GM23338 (cell line): ENCODE data around the gene ZNF879. TPM values are rescaled to one million over a fixed set of nuclear protein-coding genes. Genes with fewer than 3 reads are reported as not detected.

Source experiments
- ATAC-seq: fragments of 200-7000 bp; cut with Tn5 transposase; 3 replicates; pipeline ENCODE4 v1.9.1; 2020
- DNase-seq: peaks from one replicate; pipeline ENCODE4 v3.0.0-alpha.2; 2015; ENCODE audit warnings: low spot score
- H2AFZ ChIP-seq: fragments of 200-600 bp; sonication (generic); 2 replicates; pipeline ENCODE4 v1.8.0; 2016; ENCODE audit warnings: antibody characterized with exemption, mild to moderate bottlenecking, moderate library complexity
- H3F3A ChIP-seq: fragments of 200-600 bp; sonication (generic); replicated peaks from 2 replicates; pipeline ENCODE4 v1.8.0; 2017; ENCODE audit warnings: antibody characterized with exemption, mixed run types, low read depth
- H3K27ac ChIP-seq: fragments of 200-600 bp; sonication (generic); 2 replicates; pipeline ENCODE4 v1.6.1; 2016; ENCODE audit warnings: low read depth
- H3K27me3 ChIP-seq: fragments of 200-600 bp; sonication (generic); 2 replicates; pipeline ENCODE4 v1.8.0; 2016; ENCODE audit warnings: mild to moderate bottlenecking, mixed run types, moderate library complexity; ENCODE audit not compliant: insufficient read depth
- H3K36me3 ChIP-seq: fragments of 200-600 bp; sonication (generic); 2 replicates; pipeline ENCODE4 v1.8.0; 2016; ENCODE audit warnings: mild to moderate bottlenecking; ENCODE audit not compliant: insufficient read depth
- H3K4me1 ChIP-seq: fragments of 200-600 bp; sonication (generic); 2 replicates; pipeline ENCODE4 v1.8.0; 2016; ENCODE audit warnings: mild to moderate bottlenecking, moderate library complexity; ENCODE audit not compliant: insufficient read depth
- H3K4me2 ChIP-seq: fragments of 200-600 bp; sonication (generic); 2 replicates; pipeline ENCODE4 v1.7.1; 2017; ENCODE audit warnings: mixed run types
- H3K4me3 ChIP-seq: fragments of 200-600 bp; sonication (generic); 2 replicates; pipeline ENCODE4 v1.6.1; 2016; ENCODE audit warnings: mixed run types
- H3K79me2 ChIP-seq: fragments of 200-600 bp; sonication (generic); replicated peaks from 2 replicates; pipeline ENCODE4 v1.8.0; 2017; ENCODE audit warnings: mild to moderate bottlenecking; ENCODE audit not compliant: insufficient read depth
- H3K9me2 ChIP-seq: fragments of 200-600 bp; sonication (generic); 2 replicates; pipeline ENCODE4 v1.8.0; 2017; ENCODE audit not compliant: insufficient read depth
- H4K20me1 ChIP-seq: fragments of 200-600 bp; sonication (generic); replicated peaks from 2 replicates; pipeline ENCODE4 v1.8.0; 2017; ENCODE audit warnings: mild to moderate bottlenecking; ENCODE audit not compliant: insufficient read depth
- H3K27ac Mint-ChIP-seq: 2 replicates; pipeline ENCODE4 v1.8.0; 2020; ENCODE audit warnings: inconsistent platforms, mild to moderate bottlenecking, moderate library complexity, mixed read lengths
- H3K27me3 Mint-ChIP-seq: 3 replicates; pipeline ENCODE4 v1.8.0; 2022; ENCODE audit warnings: low read depth, mild to moderate bottlenecking, moderate library complexity, mixed read lengths, inconsistent platforms; ENCODE audit not compliant: insufficient read depth, poor library complexity
- H3K36me3 Mint-ChIP-seq: 3 replicates; pipeline ENCODE4 v1.8.0; 2021; ENCODE audit warnings: low read depth, mild to moderate bottlenecking, inconsistent platforms, moderate library complexity, mixed read lengths
- H3K4me1 Mint-ChIP-seq: 3 replicates; pipeline ENCODE4 v1.8.0; 2020; ENCODE audit warnings: mild to moderate bottlenecking, inconsistent platforms, mixed read lengths
- H3K4me3 Mint-ChIP-seq: 3 replicates; pipeline ENCODE4 v1.8.0; 2021; ENCODE audit warnings: moderate library complexity, mild to moderate bottlenecking, inconsistent platforms, mixed read lengths
- H3K9me3 Mint-ChIP-seq: 3 replicates; pipeline ENCODE4 v1.8.0; 2020; ENCODE audit warnings: moderate library complexity, mild to moderate bottlenecking, inconsistent platforms, mixed read lengths
- CREB1 ChIP-seq: fragments of 250-450 bp; sonication (Bioruptor Pico); IDR thresholded peaks from 2 replicates; pipeline ENCODE4 v1.5.0; 2020; ENCODE audit warnings: low read depth, mild to moderate bottlenecking, moderate library complexity
- CTCF ChIP-seq, 2 experiments: fragments of 200-600 bp in 1 of 2; sonication (generic) in 1 of 2; conservative IDR thresholded peaks; 2 replicates each; pipeline versions ENCODE4 v1.5.1 to v1.6.1; 2016 to 2017; ENCODE audit warnings: antibody characterized with exemption in 2 of 2, low read depth in 2 of 2, mild to moderate bottlenecking in 2 of 2, moderate library complexity in 1 of 2
- ETS1 ChIP-seq: IDR thresholded peaks from 2 replicates; pipeline ENCODE4 v1.6.1; 2016; ENCODE audit warnings: antibody characterized with exemption
- EZH2 ChIP-seq: fragments of 200-600 bp; sonication (generic); IDR thresholded peaks from one replicate; pipeline ENCODE4 v1.8.0; 2017; ENCODE audit warnings: antibody characterized with exemption, mild to moderate bottlenecking, low read depth; ENCODE audit not compliant: unreplicated experiment
- EZH2phosphoT487 ChIP-seq: fragments of 200-600 bp; sonication (generic); IDR thresholded peaks from one replicate; pipeline ENCODE4 v1.8.1; 2018; ENCODE audit warnings: antibody characterized with exemption; ENCODE audit not compliant: unreplicated experiment
- JUNB ChIP-seq: IDR thresholded peaks from one replicate; pipeline ENCODE4 v1.6.1; 2016; ENCODE audit warnings: antibody characterized with exemption; ENCODE audit not compliant: unreplicated experiment
- NANOG ChIP-seq: IDR thresholded peaks from 2 replicates; pipeline ENCODE4 v1.6.1; 2016; ENCODE audit warnings: antibody characterized with exemption, borderline replicate concordance
- POLR2AphosphoS5 ChIP-seq: IDR thresholded peaks from 2 replicates; pipeline ENCODE4 v1.6.1; 2016; ENCODE audit warnings: antibody characterized with exemption, low read depth
- REST ChIP-seq: IDR thresholded peaks from one replicate; pipeline ENCODE4 v1.6.1; 2018; ENCODE audit warnings: antibody characterized with exemption; ENCODE audit not compliant: unreplicated experiment
- STAT1 ChIP-seq: IDR thresholded peaks from one replicate; pipeline ENCODE4 v1.6.1; 2016; ENCODE audit warnings: antibody characterized with exemption; ENCODE audit not compliant: unreplicated experiment
- ZNF114 ChIP-seq: fragments of 250-450 bp; sonication (Bioruptor Pico); IDR thresholded peaks from 2 replicates; pipeline ENCODE4 v1.5.0; 2020; ENCODE audit warnings: mild to moderate bottlenecking, moderate library complexity
- ZNF331 ChIP-seq: fragments of 250-450 bp; sonication (Bioruptor Pico); IDR thresholded peaks from 2 replicates; pipeline ENCODE4 v1.5.0; 2020; ENCODE audit warnings: low read depth, mild to moderate bottlenecking, moderate library complexity
- ZNF462 ChIP-seq: fragments of 250-450 bp; sonication (Bioruptor Pico); IDR thresholded peaks from 2 replicates; pipeline ENCODE4 v1.5.0; 2020; ENCODE audit warnings: mild to moderate bottlenecking, moderate library complexity
- polyA plus RNA-seq: library from polyadenylated mRNA; unstranded; fragments of >200 nt; fragmentation: Nextera tagmentation; extraction: Ambion mirVana; gene quantifications from 2 replicates; pipeline ENCODE4 v1.2.1, GENCODE V29; 2016
- total RNA-seq: library from RNA; depleted of rRNA; stranded (reverse); fragments of >200 nt; shearing (Covaris generic); gene quantifications from 2 replicates; pipeline ENCODE4 v1.2.3, GENCODE V29; 2014

The ZNF879 gene
- total and polyA plus RNA-seq, 2 experiments from 2014 or later: 3.5 to 3.9 TPM

GRCh38 chr5:179033004-179033580 is 9.5 kb downstream of the ZNF879 start (continued):
- no peak for TF ChIP-seq JUNB

GRCh38 chr5:179044765-179045164 is 21.2 kb downstream of the ZNF879 start:
- H3K4me2 ChIP-seq: peak overlapping the region; percentile 61
- Mint-ChIP-seq H3K27ac (no peak overlapping the region), H3K4me1 (no peaks in the 10 kb centered on the region), H3K9me3 (peaks cover 88% of the 10 kb centered on the region), H3K4me3 (no peak overlapping the region; the same call in 2 of the 3 replicates), H3K27me3 (peaks cover 4% of the 10 kb centered on the region), H3K36me3 (peaks cover 40% of the 10 kb centered on the region; the same call in 2 of the 3 replicates)
- H3K36me3 ChIP-seq: 0 out of 2 replicates have a peak, but pooled peaks cover 5% of the 10 kb centered on the region
- 0 out of 2 replicates have a peak overlapping the region, but pooled peaks have one; percentile 21 for H2AFZ ChIP-seq
- H3K4me3 ChIP-seq: no peak overlapping the region
- ATAC-seq (no peak), DNase-seq (peak; percentile 69)
- H4K20me1 ChIP-seq: no peaks in the 10 kb centered on the region
- H3K9me2 ChIP-seq: no peaks in the 10 kb centered on the region; the same call in 1 of the 2 replicates
- no peaks in the 10 kb centered on the region for H3K27me3 ChIP-seq
- no peaks in the 10 kb centered on the region for H3K4me1 ChIP-seq
- H3F3A ChIP-seq: no peaks in the 10 kb centered on the region
- no peak for TF ChIP-seq NANOG
- TF ChIP-seq ZNF462 (CRISPR knock-in tag): no peak
- no peak for TF ChIP-seq EZH2
- TF ChIP-seq STAT1: no peak
- TF ChIP-seq CTCF (conservative IDR thresholded peaks at IDR 0.05; ENCODE audit: low read depth in 2 of 2): no peak
- no peak for TF ChIP-seq JUNB
- no peak for TF ChIP-seq EZH2phosphoT487
- no peak for TF ChIP-seq ZNF114 (CRISPR knock-in tag)
- TF ChIP-seq ZNF331 (CRISPR knock-in tag): no peak
- TF ChIP-seq ETS1: no peak
- TF ChIP-seq CREB1 (CRISPR knock-in tag): no peak
- no peak for TF ChIP-seq REST
- no peak for TF ChIP-seq POLR2AphosphoS5
- H3K27ac ChIP-seq: no peak overlapping the region
- H3K79me2 ChIP-seq: no peaks in the 10 kb centered on the region
